ENCODE data around the gene RASGEF1C. TPM values are rescaled to one million over a fixed set of nuclear protein-coding genes. Genes with fewer than 3 reads are reported as not detected.

RASGEF1C gene
- total RNA-seq, 1 donor from 2014 or later, result 0.27 TPM

- H3K36me3 ChIP-seq, result no peaks in the 10 kb centered on the region
- intact Hi-C loops (cut with micrococcal nuclease), result no loop called here
- no peaks in the 10 kb centered on the region for H3K9me3 ChIP-seq (replicated peaks)
- H3K4me1 ChIP-seq, result peaks cover 7% of the 10 kb centered on the region
- no peak for TF ChIP-seq CTCF (IDR thresholded peaks at IDR 0.05; ENCODE audit: borderline replicate concordance)
- no peak for DNase-seq
- H3K27ac ChIP-seq (replicated peaks), result no peak overlapping the region
- no peak overlapping the region for H3K4me3 ChIP-seq
- peaks cover 36% of the 10 kb centered on the region for H3K27me3 ChIP-seq (ENCODE audit: low read depth)
These were observed 77.9 kb downstream of the RASGEF1C start for GRCh38 chr5:180130876-180131740.

- intact Hi-C loops (cut with micrococcal nuclease), result no loop called here
- no peaks in the 10 kb centered on the region for H3K36me3 ChIP-seq
- H3K4me3 ChIP-seq, result no peak overlapping the region
- TF ChIP-seq CTCF (IDR thresholded peaks at IDR 0.05; ENCODE audit: borderline replicate concordance), result no peak
- peaks cover 7% of the 10 kb centered on the region for H3K4me1 ChIP-seq
- H3K9me3 ChIP-seq (replicated peaks), result no peaks in the 10 kb centered on the region
- H3K27me3 ChIP-seq (ENCODE audit: low read depth), result peaks cover 36% of the 10 kb centered on the region
- H3K27ac ChIP-seq (replicated peaks), result no peak overlapping the region
- no peak for DNase-seq
These were observed 78.6 kb downstream of the RASGEF1C start for GRCh38 chr5:180130291-180130869.

GRCh38 chr5:180129291-180130190, 79.5 kb downstream of the RASGEF1C start:
- H3K27ac ChIP-seq (replicated peaks), result no peak overlapping the region
- no peak overlapping the region for H3K4me3 ChIP-seq
- H3K36me3 ChIP-seq, result no peaks in the 10 kb centered on the region
- intact Hi-C loops (cut with micrococcal nuclease), result no loop called here
- no peaks in the 10 kb centered on the region for H3K9me3 ChIP-seq (replicated peaks)
- peaks cover 7% of the 10 kb centered on the region for H3K4me1 ChIP-seq
- DNase-seq, result no peak
- TF ChIP-seq CTCF (IDR thresholded peaks at IDR 0.05; ENCODE audit: borderline replicate concordance), result no peak
- peaks cover 41% of the 10 kb centered on the region for H3K27me3 ChIP-seq (ENCODE audit: low read depth)

GRCh38 chr5:180128671-180129261, 80.2 kb downstream of the RASGEF1C start:
- Histone ChIP-seq H3K27me3 (ENCODE audit: low read depth) (peaks cover 49% of the 10 kb centered on the region), H3K9me3 (replicated peaks) (no peaks in the 10 kb centered on the region), H3K36me3 (no peaks in the 10 kb centered on the region), H3K4me1 (peaks cover 7% of the 10 kb centered on the region), H3K27ac (replicated peaks) (no peak overlapping the region), H3K4me3 (no peak overlapping the region)
- DNase-seq, result no peak
- intact Hi-C loops (cut with micrococcal nuclease), result no loop called here
- TF ChIP-seq CTCF (IDR thresholded peaks at IDR 0.05; ENCODE audit: borderline replicate concordance), result no peak

Measured in left ventricle myocardium inferior (tissue), 1 donor.